Measurements from ENCODE around the gene ST7L.

Gene ST7L

GRCh38 chr1:112548547-112548946, 70.4 kb downstream of the ST7L start:
- DNase-seq (ENCODE audit: extremely low read depth in 1 of 2, low read depth in 1 of 2): no peak

- no peak for DNase-seq (ENCODE audit: extremely low read depth in 1 of 2, low read depth in 1 of 2)
These were observed 72.9 kb downstream of the ST7L start for GRCh38 chr1:112546076-112546475.

- DNase-seq (ENCODE audit: extremely low read depth in 1 of 2, low read depth in 1 of 2): no peak
These were observed 74.2 kb downstream of the ST7L start for GRCh38 chr1:112544751-112545150.

- no peak for DNase-seq (ENCODE audit: extremely low read depth in 1 of 2, low read depth in 1 of 2)
These were observed 74.8 kb downstream of the ST7L start for GRCh38 chr1:112544011-112544688.

- no peak for DNase-seq (ENCODE audit: extremely low read depth in 1 of 2, low read depth in 1 of 2)
These were observed 76.6 kb downstream of the ST7L start for GRCh38 chr1:112542206-112542973.

- no peak for DNase-seq (ENCODE audit: extremely low read depth in 1 of 2, low read depth in 1 of 2)
These were observed 77.6 kb downstream of the ST7L start for GRCh38 chr1:112541299-112541698.

GRCh38 chr1:112540226-112540794, 78.6 kb downstream of the ST7L start:
- no peak for DNase-seq (ENCODE audit: extremely low read depth in 1 of 2, low read depth in 1 of 2)

- DNase-seq (ENCODE audit: extremely low read depth in 1 of 2, low read depth in 1 of 2): no peak
These were observed 80.1 kb downstream of the ST7L start for GRCh38 chr1:112538883-112539282.

GRCh38 chr1:112537456-112537855, 81.5 kb downstream of the ST7L start:
- DNase-seq (ENCODE audit: extremely low read depth in 1 of 2, low read depth in 1 of 2): no peak

- no peak for DNase-seq (ENCODE audit: extremely low read depth in 1 of 2, low read depth in 1 of 2)
These were observed 82.4 kb downstream of the ST7L start for GRCh38 chr1:112536561-112536960.

GRCh38 chr1:112533029-112533428, 85.9 kb downstream of the ST7L start:
- DNase-seq (ENCODE audit: extremely low read depth in 1 of 2, low read depth in 1 of 2): no peak

GRCh38 chr1:112532064-112532463, 86.9 kb downstream of the ST7L start:
- DNase-seq (ENCODE audit: extremely low read depth in 1 of 2, low read depth in 1 of 2): no peak

GRCh38 chr1:112530832-112531231, 88.1 kb downstream of the ST7L start:
- no peak for DNase-seq (ENCODE audit: extremely low read depth in 1 of 2, low read depth in 1 of 2)

- no peak for DNase-seq (ENCODE audit: extremely low read depth in 1 of 2, low read depth in 1 of 2)
These were observed 89.6 kb downstream of the ST7L start for GRCh38 chr1:112529301-112529700.

GRCh38 chr1:112528076-112528475, 90.9 kb downstream of the ST7L start:
- no peak for DNase-seq (ENCODE audit: extremely low read depth in 1 of 2, low read depth in 1 of 2)

- DNase-seq (ENCODE audit: extremely low read depth in 1 of 2, low read depth in 1 of 2): no peak
These were observed 91.5 kb downstream of the ST7L start for GRCh38 chr1:112527266-112528010.

GRCh38 chr1:112524986-112525385, 94.0 kb downstream of the ST7L start:
- DNase-seq (ENCODE audit: extremely low read depth in 1 of 2, low read depth in 1 of 2): no peak

- no peak for DNase-seq (ENCODE audit: extremely low read depth in 1 of 2, low read depth in 1 of 2)
These were observed 94.7 kb downstream of the ST7L start for GRCh38 chr1:112524251-112524650.

- DNase-seq (ENCODE audit: extremely low read depth in 1 of 2, low read depth in 1 of 2): no peak
These were observed 96.3 kb downstream of the ST7L start for GRCh38 chr1:112522621-112523020.

GRCh38 chr1:112520166-112520565, 98.8 kb downstream of the ST7L start:
- DNase-seq (ENCODE audit: extremely low read depth in 1 of 2, low read depth in 1 of 2): no peak

- no peak for DNase-seq (ENCODE audit: extremely low read depth in 1 of 2, low read depth in 1 of 2)
These were observed 100.8 kb downstream of the ST7L start for GRCh38 chr1:112518186-112518585.
